Measurements from ENCODE around the gene PLCD1. TPM values are rescaled to one million over a fixed set of nuclear protein-coding genes. Genes with fewer than 3 reads are reported as not detected.

Gene PLCD1
- polyA plus RNA-seq, 1 of the 3 experiments (the other 2 are of a cell fraction), result 20.2 TPM

DNA sequence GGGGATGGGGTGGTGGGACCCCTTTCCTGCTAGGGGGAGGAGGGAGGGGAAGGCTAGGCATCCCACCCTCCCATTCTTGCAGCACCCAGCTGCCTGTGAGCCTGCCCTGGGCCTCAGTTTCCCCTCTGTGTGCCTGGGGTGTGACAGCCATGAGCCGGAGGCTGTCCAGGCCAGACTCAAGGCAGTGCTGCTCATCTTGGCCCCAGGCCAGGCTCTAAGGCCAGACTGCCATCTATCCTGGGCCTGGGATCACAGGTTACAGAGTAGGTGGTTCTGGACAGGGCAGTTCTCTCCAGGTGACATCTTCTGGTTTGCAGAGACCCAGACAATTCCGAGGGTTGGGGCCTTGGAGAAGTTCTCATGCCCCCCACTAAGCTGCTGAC is 42.1 kb downstream of the PLCD1 start:
- Histone ChIP-seq H3K4me3 (ENCODE audit: low read depth in 2 of 2, low read length in 1 of 2) (no peak overlapping the region), H3K27me3 (ENCODE audit: insufficient read depth) (no peaks in the 10 kb centered on the region), H3K9me2 (no peaks in the 10 kb centered on the region), H3K9me3 (no peaks in the 10 kb centered on the region), H4K20me1 (ENCODE audit: insufficient read depth) (no peaks in the 10 kb centered on the region), H3K4me2 (no peak overlapping the region), H3K9ac (no peak overlapping the region), H2AFZ (ENCODE audit: low read depth) (no peak overlapping the region), H3K4me1 (ENCODE audit: control insufficient read depth in 1 of 2, insufficient read depth in 2 of 2, low read depth in 1 of 2, low read length in 1 of 2) (no peaks in the 10 kb centered on the region; a peak in 1 of 4 replicates), H3K27ac (ENCODE audit: low read depth in 2 of 2, low read length in 1 of 2) (no peak overlapping the region), H3K79me2 (ENCODE audit: insufficient read depth) (no peaks in the 10 kb centered on the region), H3K36me3 (replicated peaks in 1 of 2; ENCODE audit: control insufficient read depth in 1 of 2, insufficient read depth in 2 of 2, low read length in 1 of 2) (peaks cover 4 to 22% of the 10 kb centered on the region in 2 experiments), H3F3A (replicated peaks; ENCODE audit: insufficient read depth) (no peaks in the 10 kb centered on the region)
- POLR2A ChIA-PET, result no interaction called here
- DNase-seq, result no peak
- WGBS (ENCODE audit: low lambda C conversion rate), result 91% methylated on average over 1 of the region's 2 CpGs
- TF ChIP-seq FOSL2 (IDR thresholded peaks at IDR 0.05; ENCODE audit: borderline replicate concordance, low read depth), result no peak
- CTCF ChIA-PET, result no interaction called here

DNA sequence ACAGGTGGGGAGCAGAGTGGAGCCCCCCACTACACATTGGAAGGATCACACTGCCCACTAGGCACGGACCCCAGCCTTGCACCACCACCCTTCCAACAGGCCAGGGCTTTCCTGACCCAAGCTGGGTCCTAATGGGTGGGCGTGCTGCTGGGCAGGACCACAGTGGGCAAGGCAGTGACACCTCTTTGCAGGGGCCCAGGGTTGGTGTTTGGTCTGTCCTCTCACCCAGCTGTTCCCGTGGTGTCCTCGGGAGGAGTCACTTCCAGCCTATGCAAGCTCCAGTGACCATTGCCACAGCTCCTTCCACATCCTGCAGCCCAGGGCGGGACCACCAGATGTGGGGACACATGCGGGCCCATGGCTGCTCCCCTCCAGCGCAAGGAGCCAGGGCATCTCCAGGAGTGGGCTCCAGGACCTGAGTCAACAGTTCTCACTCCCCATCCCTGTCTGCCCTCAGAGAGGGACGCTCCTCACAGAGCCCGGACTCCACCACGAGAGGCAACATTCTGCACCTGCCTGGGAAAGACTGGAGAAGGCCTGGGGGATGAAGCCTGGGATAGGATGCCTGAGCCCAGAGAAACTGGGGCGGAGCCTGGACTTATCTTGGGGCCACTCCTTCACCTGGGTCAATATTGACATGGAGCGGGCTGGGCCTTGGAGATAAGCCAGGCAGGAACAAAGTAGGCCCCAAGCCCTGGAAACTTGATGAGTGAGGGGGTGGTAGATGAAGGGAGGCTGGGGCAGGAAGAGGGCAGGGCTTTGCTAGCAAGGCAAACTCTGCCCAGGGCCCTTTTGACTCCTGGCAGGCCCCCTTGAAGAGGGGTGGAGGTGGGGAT is 42.7 kb downstream of the PLCD1 start:
- H4K20me1 ChIP-seq (ENCODE audit: insufficient read depth), result no peaks in the 10 kb centered on the region
- ChIA-PET POLR2A (no interaction called here), CTCF (interaction anchor here (0.7 to 4.8 kb wide), 3 partner anchors 10 to 130 kb away, joined by 5 to 29 read pairs (median 9); no protein-coding TSS in a partner anchor)
- TF ChIP-seq ELF1 (IDR thresholded peaks at IDR 0.05) (no peak), MEF2A (IDR thresholded peaks at IDR 0.05; ENCODE audit: borderline replicate concordance, low read depth) (no peak), TAF1 (IDR thresholded peaks at IDR 0.05; ENCODE audit: borderline replicate concordance, low read depth, low read length) (no peak), RXRA (IDR thresholded peaks at IDR 0.05; ENCODE audit: borderline replicate concordance, low read depth) (no peak), GABPA (IDR thresholded peaks at IDR 0.05; ENCODE audit: low read depth) (no peak), MXI1 (IDR thresholded peaks at IDR 0.05; ENCODE audit: low read depth, low read length) (no peak), JUND (IDR thresholded peaks at IDR 0.05) (no peak), RFX5 (IDR thresholded peaks at IDR 0.05; ENCODE audit: low read length) (no peak), YY1 (IDR thresholded peaks at IDR 0.05; ENCODE audit: low read depth) (no peak), RAD21 (IDR thresholded peaks at IDR 0.05; ENCODE audit: low read length) (no peak), SMC3 (IDR thresholded peaks at IDR 0.05; ENCODE audit: low read depth, low read length) (no peak), EZH2phosphoT487 (IDR thresholded peaks at IDR 0.05; ENCODE audit: borderline replicate concordance, low read depth) (no peak), FOXJ3 (CRISPR knock-in tag; IDR thresholded peaks at IDR 0.05) (no peak), CHD2 (IDR thresholded peaks at IDR 0.05; ENCODE audit: low read length, partially characterized antibody) (no peak), TEAD4 (IDR thresholded peaks at IDR 0.05; ENCODE audit: borderline replicate concordance, insufficient read depth) (no peak)
- TF ChIP-seq, protein P1, sequence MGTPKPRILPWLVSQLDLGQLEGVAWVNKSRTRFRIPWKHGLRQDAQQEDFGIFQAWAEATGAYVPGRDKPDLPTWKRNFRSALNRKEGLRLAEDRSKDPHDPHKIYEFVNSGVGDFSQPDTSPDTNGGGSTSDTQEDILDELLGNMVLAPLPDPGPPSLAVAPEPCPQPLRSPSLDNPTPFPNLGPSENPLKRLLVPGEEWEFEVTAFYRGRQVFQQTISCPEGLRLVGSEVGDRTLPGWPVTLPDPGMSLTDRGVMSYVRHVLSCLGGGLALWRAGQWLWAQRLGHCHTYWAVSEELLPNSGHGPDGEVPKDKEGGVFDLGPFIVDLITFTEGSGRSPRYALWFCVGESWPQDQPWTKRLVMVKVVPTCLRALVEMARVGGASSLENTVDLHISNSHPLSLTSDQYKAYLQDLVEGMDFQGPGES (IDR thresholded peaks at IDR 0.05; ENCODE audit: low read depth, low read length), result no peak
- TF ChIP-seq, protein P2, sequence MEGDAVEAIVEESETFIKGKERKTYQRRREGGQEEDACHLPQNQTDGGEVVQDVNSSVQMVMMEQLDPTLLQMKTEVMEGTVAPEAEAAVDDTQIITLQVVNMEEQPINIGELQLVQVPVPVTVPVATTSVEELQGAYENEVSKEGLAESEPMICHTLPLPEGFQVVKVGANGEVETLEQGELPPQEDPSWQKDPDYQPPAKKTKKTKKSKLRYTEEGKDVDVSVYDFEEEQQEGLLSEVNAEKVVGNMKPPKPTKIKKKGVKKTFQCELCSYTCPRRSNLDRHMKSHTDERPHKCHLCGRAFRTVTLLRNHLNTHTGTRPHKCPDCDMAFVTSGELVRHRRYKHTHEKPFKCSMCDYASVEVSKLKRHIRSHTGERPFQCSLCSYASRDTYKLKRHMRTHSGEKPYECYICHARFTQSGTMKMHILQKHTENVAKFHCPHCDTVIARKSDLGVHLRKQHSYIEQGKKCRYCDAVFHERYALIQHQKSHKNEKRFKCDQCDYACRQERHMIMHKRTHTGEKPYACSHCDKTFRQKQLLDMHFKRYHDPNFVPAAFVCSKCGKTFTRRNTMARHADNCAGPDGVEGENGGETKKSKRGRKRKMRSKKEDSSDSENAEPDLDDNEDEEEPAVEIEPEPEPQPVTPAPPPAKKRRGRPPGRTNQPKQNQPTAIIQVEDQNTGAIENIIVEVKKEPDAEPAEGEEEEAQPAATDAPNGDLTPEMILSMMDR (IDR thresholded peaks at IDR 0.05), result no peak
- TF ChIP-seq, protein P3, sequence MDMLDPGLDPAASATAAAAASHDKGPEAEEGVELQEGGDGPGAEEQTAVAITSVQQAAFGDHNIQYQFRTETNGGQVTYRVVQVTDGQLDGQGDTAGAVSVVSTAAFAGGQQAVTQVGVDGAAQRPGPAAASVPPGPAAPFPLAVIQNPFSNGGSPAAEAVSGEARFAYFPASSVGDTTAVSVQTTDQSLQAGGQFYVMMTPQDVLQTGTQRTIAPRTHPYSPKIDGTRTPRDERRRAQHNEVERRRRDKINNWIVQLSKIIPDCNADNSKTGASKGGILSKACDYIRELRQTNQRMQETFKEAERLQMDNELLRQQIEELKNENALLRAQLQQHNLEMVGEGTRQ (IDR thresholded peaks at IDR 0.05; ENCODE audit: borderline replicate concordance, low read depth, low read length), result no peak
- TF ChIP-seq, protein P4, sequence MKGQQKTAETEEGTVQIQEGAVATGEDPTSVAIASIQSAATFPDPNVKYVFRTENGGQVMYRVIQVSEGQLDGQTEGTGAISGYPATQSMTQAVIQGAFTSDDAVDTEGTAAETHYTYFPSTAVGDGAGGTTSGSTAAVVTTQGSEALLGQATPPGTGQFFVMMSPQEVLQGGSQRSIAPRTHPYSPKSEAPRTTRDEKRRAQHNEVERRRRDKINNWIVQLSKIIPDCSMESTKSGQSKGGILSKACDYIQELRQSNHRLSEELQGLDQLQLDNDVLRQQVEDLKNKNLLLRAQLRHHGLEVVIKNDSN (IDR thresholded peaks at IDR 0.05; ENCODE audit: borderline replicate concordance, low read depth), result no peak
- peaks cover 4 to 28% of the 10 kb centered on the region in 2 experiments for H3K36me3 ChIP-seq (replicated peaks in 1 of 2; ENCODE audit: control insufficient read depth in 1 of 2, insufficient read depth in 2 of 2, low read length in 1 of 2)
- H3K9ac ChIP-seq, result no peak overlapping the region
- no peaks in the 10 kb centered on the region; a peak in 1 of 4 replicates for H3K4me1 ChIP-seq (ENCODE audit: control insufficient read depth in 1 of 2, insufficient read depth in 2 of 2, low read depth in 1 of 2, low read length in 1 of 2)
- H2AFZ ChIP-seq (ENCODE audit: low read depth), result no peak overlapping the region
- H3F3A ChIP-seq (replicated peaks; ENCODE audit: insufficient read depth), result no peaks in the 10 kb centered on the region
- no peak overlapping the region for H3K27ac ChIP-seq (ENCODE audit: low read depth in 2 of 2, low read length in 1 of 2)
- no peaks in the 10 kb centered on the region for H3K9me2 ChIP-seq
- no peaks in the 10 kb centered on the region for H3K9me3 ChIP-seq
- no peak for DNase-seq
- H3K4me2 ChIP-seq, result no peak overlapping the region
- no peaks in the 10 kb centered on the region for H3K27me3 ChIP-seq (ENCODE audit: insufficient read depth)
- WGBS (ENCODE audit: low lambda C conversion rate), result 90% methylated on average over 8 of the region's 12 CpGs
- no peaks in the 10 kb centered on the region for H3K79me2 ChIP-seq (ENCODE audit: insufficient read depth)
- H3K4me3 ChIP-seq (ENCODE audit: low read depth in 2 of 2, low read length in 1 of 2), result no peak overlapping the region
